HTR-8/SVneo (cell line): ENCODE results near the gene JMJD8.

Experiments
- DNase-seq: peaks from one replicate; pipeline ENCODE4 v3.0.0; 2011; ENCODE audit warnings: low spot score, mixed read lengths; ENCODE audit not compliant: insufficient read length
- FAIRE-seq: peaks from 2 replicates; lab custom pipeline; 2011; peaks lifted over from hg19 to GRCh38; lab: Jason Lieb, UNC

JMJD8 gene

GRCh38 chr16:647173-647902, 36.8 kb downstream of the JMJD8 start:
- DNase-seq: no peak
- no peak for FAIRE-seq

- FAIRE-seq: no peak
Measured at GRCh38 chr16:646679-647172, 37.4 kb downstream of the JMJD8 start.

GRCh38 chr16:645852-646678, 38.1 kb downstream of the JMJD8 start:
- DNase-seq: no peak
- no peak for FAIRE-seq

More at GRCh38 chr16:646679-647172, 37.4 kb downstream of the JMJD8 start:
- no peak for DNase-seq

- no peak for DNase-seq
- no peak for FAIRE-seq
Measured at GRCh38 chr16:644556-644955, 39.6 kb downstream of the JMJD8 start.

- FAIRE-seq (no peak), DNase-seq (no peak)
Measured at GRCh38 chr16:643050-643368, 41.1 kb downstream of the JMJD8 start.

- DNase-seq (no peak), FAIRE-seq (no peak)
Measured at GRCh38 chr16:642189-643049, 41.7 kb downstream of the JMJD8 start.

GRCh38 chr16:641326-642188, 42.6 kb downstream of the JMJD8 start, which contains the start of gene MCRIP2:
MCRIP2 (plus strand) TSS chr16:641828; CDS start chr16:641992, 164 bp downstream.
- DNase-seq: peak; percentile 85
- FAIRE-seq: peak; percentile 95

GRCh38 chr16:640614-641013, 43.5 kb downstream of the JMJD8 start:
- FAIRE-seq (no peak), DNase-seq (no peak)

GRCh38 chr16:638836-639235, 45.3 kb downstream of the JMJD8 start:
- no peak for DNase-seq
- FAIRE-seq: no peak

- no peak for FAIRE-seq
- DNase-seq: no peak
Measured at GRCh38 chr16:638034-638543, 46.0 kb downstream of the JMJD8 start.

- peak; percentile 26 for FAIRE-seq
- peak; percentile 97 for DNase-seq
Measured at GRCh38 chr16:637081-638018, 46.8 kb downstream of the JMJD8 start.

- FAIRE-seq (peak; percentile 97), DNase-seq (peak; percentile 95)
Measured at GRCh38 chr16:636206-637080, 47.7 kb downstream of the JMJD8 start, which contains the start of gene METTL26. METTL26 (minus strand) TSS chr16:636305; CDS start chr16:636290, 15 bp downstream.

- FAIRE-seq (no peak), DNase-seq (no peak)
Measured at GRCh38 chr16:635573-636205, 48.4 kb downstream of the JMJD8 start.

- FAIRE-seq: peak; percentile 26
- DNase-seq: no peak
Measured at GRCh38 chr16:634996-635395, 49.1 kb downstream of the JMJD8 start.

- no peak for DNase-seq
- no peak for FAIRE-seq
Measured at GRCh38 chr16:634051-634670, 50.0 kb downstream of the JMJD8 start.

- DNase-seq (no peak), FAIRE-seq (no peak)
Measured at GRCh38 chr16:633336-634050, 50.6 kb downstream of the JMJD8 start.
